Activated CD4-positive, alpha-beta memory T cell treated with anti-CD3 and anti-CD28 coated beads for 36 hours (primary cell): ENCODE measurements around the gene TAF9B. TPM values are rescaled to one million over a fixed set of nuclear protein-coding genes. Genes with fewer than 3 reads are reported as not detected.
"Not testable (repeated sequence)": the region's sequence is repeated elsewhere in the genome, so short reads cannot be mapped to it uniquely, and the experiment has no call there.

Experiments used
- CTCF ChIA-PET: fragments of 350-600 bp; sonication (Branson Sonifier 250); formaldehyde crosslinking; loops from one replicate; lab custom pipeline; 2021; ENCODE audit warnings: antibody characterized with exemption, inconsistent platforms; lab: Charles Lee
- POLR2A ChIA-PET: fragments of 350-600 bp; sonication (Branson Sonifier 250); formaldehyde crosslinking; loops from one replicate; lab custom pipeline; 2021; ENCODE audit warnings: antibody characterized with exemption; lab: Charles Lee
- DNase-seq: peaks from one replicate; pipeline ENCODE4 v3.0.0-alpha.2; 2020
- H3K27ac Mint-ChIP-seq: one replicate; pipeline ENCODE4 v1.8.0; 2021; ENCODE audit warnings: mixed read lengths
- H3K27me3 Mint-ChIP-seq: one replicate; pipeline ENCODE4 v1.8.0; 2021; ENCODE audit warnings: mixed read lengths
- H3K36me3 Mint-ChIP-seq: one replicate; pipeline ENCODE4 v1.8.0; 2021; ENCODE audit warnings: mixed read lengths
- H3K4me1 Mint-ChIP-seq: one replicate; pipeline ENCODE4 v1.8.0; 2021; ENCODE audit warnings: low read depth, mixed read lengths
- H3K4me3 Mint-ChIP-seq: one replicate; pipeline ENCODE4 v1.8.0; 2021; ENCODE audit warnings: mild to moderate bottlenecking, mixed read lengths
- H3K9me3 Mint-ChIP-seq: one replicate; pipeline ENCODE4 v1.8.0; 2021; ENCODE audit warnings: mixed read lengths
- intact Hi-C: fragments of 100-400 bp; cut with micrococcal nuclease; formaldehyde crosslinking; loops from one replicate; pipeline ENCODE4 v1.15.1; 2023
- total RNA-seq, 2 experiments: library from RNA; stranded (reverse); gene quantifications; one replicate each; pipeline ENCODE4 v1.2.3, GENCODE V29; 2021

The TAF9B gene
- total RNA-seq, 2 experiments from 2014 or later: 23.0 TPM

- no peaks in the 10 kb centered on the region for H3K9me3 Mint-ChIP-seq
- H3K27me3 Mint-ChIP-seq: no peaks in the 10 kb centered on the region
- no peak for DNase-seq
- H3K36me3 Mint-ChIP-seq: peaks cover 17% of the 10 kb centered on the region
- intact Hi-C loops: loop anchor here (10.0 kb wide), 1 partner anchor 381 kb away; no protein-coding TSS in a partner anchor
- ChIA-PET POLR2A (no interaction called here), CTCF (interaction anchor here (0.6 kb wide), 1 partner anchor 1317 kb away, joined by 3 read pairs; no protein-coding TSS in a partner anchor)
- H3K27ac Mint-ChIP-seq: no peak overlapping the region
- H3K4me1 Mint-ChIP-seq: peaks cover 24% of the 10 kb centered on the region
- H3K4me3 Mint-ChIP-seq: no peak overlapping the region
These were observed 6.1 kb downstream of the TAF9B start for GRCh38 chrX:78133238-78133960.

GRCh38 chrX:78131117-78131516, 8.3 kb downstream of the TAF9B start:
- H3K4me1 Mint-ChIP-seq: peaks cover 16% of the 10 kb centered on the region
- CTCF ChIA-PET: no interaction called here
- H3K9me3 Mint-ChIP-seq: no peaks in the 10 kb centered on the region
- H3K4me3 Mint-ChIP-seq: no peak overlapping the region
- POLR2A ChIA-PET: interaction anchor here (0.5 to 2.6 kb wide), 3 partner anchors 8 to 25 kb away, joined by 3 to 12 read pairs (median 4); partner anchors contain the start of gene TAF9B
- intact Hi-C loops: loop anchor here (10.0 kb wide), 1 partner anchor 384 kb away; no protein-coding TSS in a partner anchor
- no peak for DNase-seq
- H3K27ac Mint-ChIP-seq: peak overlapping the region; percentile 47
- no peaks in the 10 kb centered on the region for H3K27me3 Mint-ChIP-seq
- H3K36me3 Mint-ChIP-seq: peaks cover 22% of the 10 kb centered on the region

- DNase-seq: no peak
- Mint-ChIP-seq H3K27me3 (no peaks in the 10 kb centered on the region), H3K4me1 (peaks cover 16% of the 10 kb centered on the region), H3K9me3 (no peaks in the 10 kb centered on the region), H3K27ac (peak overlapping the region; percentile 47), H3K36me3 (peaks cover 27% of the 10 kb centered on the region), H3K4me3 (no peak overlapping the region)
- intact Hi-C loops: loop anchor here (10.0 kb wide), 1 partner anchor 384 kb away; no protein-coding TSS in a partner anchor
- CTCF ChIA-PET: no interaction called here
- POLR2A ChIA-PET: interaction anchor here (0.6 to 2.6 kb wide), 3 partner anchors 9 to 756 kb away, joined by 3 to 12 read pairs (median 3); partner anchors contain the start of gene TAF9B
These were observed 9.1 kb downstream of the TAF9B start for GRCh38 chrX:78130396-78130795.

- Mint-ChIP-seq H3K4me1 (peaks cover 16% of the 10 kb centered on the region), H3K4me3 (no peak overlapping the region), H3K27ac (peak overlapping the region; percentile 47), H3K9me3 (no peaks in the 10 kb centered on the region), H3K27me3 (no peaks in the 10 kb centered on the region), H3K36me3 (peaks cover 32% of the 10 kb centered on the region)
- DNase-seq: no peak
- intact Hi-C loops: loop anchor here (10.0 kb wide), 1 partner anchor 385 kb away; no protein-coding TSS in a partner anchor
- CTCF ChIA-PET: no interaction called here
- POLR2A ChIA-PET: interaction anchor here (1.3 to 2.6 kb wide), 2 partner anchors 9 to 12 kb away, joined by 3 to 12 read pairs; partner anchors contain the start of gene TAF9B
These were observed 9.7 kb downstream of the TAF9B start for GRCh38 chrX:78129714-78130113.

GRCh38 chrX:78125781-78126180, 13.7 kb downstream of the TAF9B start:
- POLR2A ChIA-PET: interaction anchor here (0.6 to 1.9 kb wide), 5 partner anchors 9 to 1351 kb away, joined by 3 to 8 read pairs (median 6); partner anchors contain the start of gene PGK1
- DNase-seq, H3K27me3 Mint-ChIP-seq, intact Hi-C loops, H3K27ac Mint-ChIP-seq, H3K9me3 Mint-ChIP-seq, H3K4me3 Mint-ChIP-seq: not testable (repeated sequence)
- Mint-ChIP-seq H3K36me3 (peaks cover 47% of the 10 kb centered on the region), H3K4me1 (peaks cover 33% of the 10 kb centered on the region)
- CTCF ChIA-PET: interaction anchor here (0.7 kb wide), 1 partner anchor 12 kb away, joined by 3 read pairs; no protein-coding TSS in a partner anchor

GRCh38 chrX:78125148-78125547, 14.3 kb downstream of the TAF9B start:
- POLR2A ChIA-PET: interaction anchor here (1.6 to 1.9 kb wide), 2 partner anchors 8 to 21 kb away, joined by 6 to 8 read pairs; partner anchors contain the start of gene PGK1
- no peaks in the 10 kb centered on the region for H3K27me3 Mint-ChIP-seq
- H3K4me3 Mint-ChIP-seq: no peak overlapping the region
- CTCF ChIA-PET: no interaction called here
- H3K9me3 Mint-ChIP-seq: no peaks in the 10 kb centered on the region
- H3K27ac Mint-ChIP-seq: peak overlapping the region; percentile 69
- intact Hi-C loops: no loop called here
- peaks cover 42% of the 10 kb centered on the region for H3K36me3 Mint-ChIP-seq
- peaks cover 28% of the 10 kb centered on the region for H3K4me1 Mint-ChIP-seq
- DNase-seq: no peak

- peaks cover 46% of the 10 kb centered on the region for H3K36me3 Mint-ChIP-seq
- H3K4me3 Mint-ChIP-seq: no peak overlapping the region
- ChIA-PET POLR2A (interaction anchor here (1.6 kb wide), 1 partner anchor 20 kb away, joined by 6 read pairs; the partner anchor contains the start of gene PGK1), CTCF (no interaction called here)
- H3K9me3 Mint-ChIP-seq: no peaks in the 10 kb centered on the region
- no peaks in the 10 kb centered on the region for H3K27me3 Mint-ChIP-seq
- DNase-seq: no peak
- H3K27ac Mint-ChIP-seq: peak overlapping the region; percentile 42
- peaks cover 30% of the 10 kb centered on the region for H3K4me1 Mint-ChIP-seq
- intact Hi-C loops: no loop called here
These were observed 15.1 kb downstream of the TAF9B start for GRCh38 chrX:78124307-78124706.

- POLR2A ChIA-PET: interaction anchor here (1.1 kb wide), 1 partner anchor 18 kb away, joined by 3 read pairs; no protein-coding TSS in a partner anchor
- peak; percentile 59 for DNase-seq
- no peaks in the 10 kb centered on the region for H3K9me3 Mint-ChIP-seq
- no peak overlapping the region for H3K4me3 Mint-ChIP-seq
- no peaks in the 10 kb centered on the region for H3K27me3 Mint-ChIP-seq
- H3K27ac Mint-ChIP-seq: peak overlapping the region; percentile 80
- CTCF ChIA-PET: no interaction called here
- intact Hi-C loops: loop anchor here (2.0 kb wide), 1 partner anchor 18 kb away; the partner anchor contains the start of gene PGK1
- peaks cover 32% of the 10 kb centered on the region for H3K4me1 Mint-ChIP-seq
- peaks cover 50% of the 10 kb centered on the region for H3K36me3 Mint-ChIP-seq
These were observed 16.3 kb downstream of the TAF9B start for GRCh38 chrX:78123190-78123589.

GRCh38 chrX:78119521-78120227, 19.8 kb downstream of the TAF9B start:
- POLR2A ChIA-PET: no interaction called here
- H3K4me1 Mint-ChIP-seq: peaks cover 51% of the 10 kb centered on the region
- H3K27ac Mint-ChIP-seq: peak overlapping the region; percentile 38
- peaks cover 62% of the 10 kb centered on the region for H3K36me3 Mint-ChIP-seq
- no peak overlapping the region for H3K4me3 Mint-ChIP-seq
- no peaks in the 10 kb centered on the region for H3K9me3 Mint-ChIP-seq
- intact Hi-C loops: no loop called here
- H3K27me3 Mint-ChIP-seq: no peaks in the 10 kb centered on the region
- CTCF ChIA-PET: no interaction called here
- DNase-seq: no peak

- Mint-ChIP-seq H3K9me3 (no peaks in the 10 kb centered on the region), H3K27me3 (no peaks in the 10 kb centered on the region), H3K36me3 (peaks cover 60% of the 10 kb centered on the region), H3K4me3 (no peak overlapping the region), H3K4me1 (peaks cover 57% of the 10 kb centered on the region), H3K27ac (peak overlapping the region; percentile 45)
- intact Hi-C loops: no loop called here
- ChIA-PET CTCF (no interaction called here), POLR2A (interaction anchor here (1.6 kb wide), 1 partner anchor 12 kb away, joined by 3 read pairs; no protein-coding TSS in a partner anchor)
- DNase-seq: no peak
These were observed 20.8 kb downstream of the TAF9B start for GRCh38 chrX:78118628-78119027.

GRCh38 chrX:78116766-78117165, 22.7 kb downstream of the TAF9B start:
- DNase-seq: no peak
- Mint-ChIP-seq H3K27ac (no peak overlapping the region), H3K4me1 (peaks cover 55% of the 10 kb centered on the region), H3K27me3 (no peaks in the 10 kb centered on the region), H3K9me3 (no peaks in the 10 kb centered on the region), H3K4me3 (no peak overlapping the region), H3K36me3 (peaks cover 60% of the 10 kb centered on the region)
- ChIA-PET POLR2A (interaction anchor here (1.9 kb wide), 1 partner anchor 9 kb away, joined by 8 read pairs; no protein-coding TSS in a partner anchor), CTCF (interaction anchor here (0.7 kb wide), 1 partner anchor 45 kb away, joined by 3 read pairs; no protein-coding TSS in a partner anchor)
- intact Hi-C loops: no loop called here
